Naive thymus-derived CD8-positive, alpha-beta T cell (primary cell): Measurements from ENCODE around the gene LIPT2. TPM values are rescaled to one million over a fixed set of nuclear protein-coding genes. Genes with fewer than 3 reads are reported as not detected.
A peak's percentile ranks its signal among the peaks of the same experiment; 100 is the strongest.

Experiments
- ATAC-seq, 2 donors: fragments of 150-1000 bp; cut with Tn5 transposase in 1 of 2; sonication (Bioruptor Pico), chemical (Tn5 transposase) in 1 of 2; 1 replicate in 1 of 2; 2 replicates in 1 of 2; pipeline ENCODE4 v1.10.0; 2021; ENCODE audit warnings: mild to moderate bottlenecking in 2 of 2, moderate library complexity in 2 of 2
- POLR2A ChIA-PET: fragments of 350-600 bp; sonication (Branson Sonifier 250); formaldehyde crosslinking; loops from one replicate; lab custom pipeline; 2021; ENCODE audit warnings: antibody characterized with exemption; lab: Charles Lee
- DNase-seq, 10 donors: peaks; one replicate each; pipeline versions ENCODE4 v3.0.0 to v3.0.0-alpha.2; 2020 to 2022
- H3K27ac Mint-ChIP-seq, 10 donors: one replicate each; pipeline ENCODE4 v1.8.0; 2020 to 2022; ENCODE audit warnings: mild to moderate bottlenecking in 10 of 10, mixed read lengths in 10 of 10, moderate library complexity in 4 of 10, inconsistent platforms in 1 of 10
- H3K27me3 Mint-ChIP-seq, 5 donors: one replicate each; pipeline ENCODE4 v1.8.0; 2021 to 2022; ENCODE audit warnings: mixed read lengths in 5 of 5
- H3K36me3 Mint-ChIP-seq, 3 donors: one replicate each; pipeline ENCODE4 v1.8.0; 2020 to 2022; ENCODE audit warnings: mixed read lengths in 3 of 3, mild to moderate bottlenecking in 2 of 3, inconsistent platforms in 1 of 3
- H3K4me1 Mint-ChIP-seq, 4 donors: one replicate each; pipeline ENCODE4 v1.8.0; 2021 to 2022; ENCODE audit warnings: mixed read lengths in 4 of 4
- H3K4me3 Mint-ChIP-seq, 10 donors: one replicate each; pipeline ENCODE4 v1.8.0; 2020 to 2022; ENCODE audit warnings: mild to moderate bottlenecking in 10 of 10, mixed read lengths in 10 of 10, moderate library complexity in 6 of 10, inconsistent platforms in 1 of 10
- H3K9me3 Mint-ChIP-seq, 9 donors: one replicate each; pipeline ENCODE4 v1.8.0; 2020 to 2022; ENCODE audit warnings: mixed read lengths in 9 of 9, mild to moderate bottlenecking in 3 of 9, inconsistent platforms in 1 of 9, moderate library complexity in 1 of 9
- polyA plus RNA-seq, 3 donors: library from polyadenylated mRNA; unstranded; fragments of 300-500 nt; fragmentation: Illumina TruSeq; gene quantifications; one replicate each; pipeline ENCODE4 v1.2.3, GENCODE V29; 2021
- total RNA-seq, 8 experiments: library from RNA in 2 of 8; stranded (reverse) in 2 of 8; gene quantifications; one replicate each; pipeline ENCODE4 v1.2.3 and lab custom pipeline; 2021 to 2026

LIPT2 gene
- total and polyA plus RNA-seq, 5 experiments from 2014 or later = 13.4 to 23.5 (median 17.8) TPM

- POLR2A ChIA-PET = no interaction called here
- no peak for DNase-seq
- Mint-ChIP-seq H3K4me1 (peaks cover under 1 to 7% (median 3%) of the 10 kb centered on the region in 4 donors), H3K4me3 (no peak overlapping the region), H3K27ac (no peak overlapping the region), H3K27me3 (peaks cover 12 to 28% (median 23%) of the 10 kb centered on the region in 5 donors), H3K36me3 (no peaks in the 10 kb centered on the region), H3K9me3 (peaks cover 0 to 2% (median 0%) of the 10 kb centered on the region in 9 donors)
- ATAC-seq = no peak
Observed at GRCh38 chr11:74471668-74472429, 21.7 kb downstream of the LIPT2 start.

GRCh38 chr11:74471037-74471436 is 22.5 kb downstream of the LIPT2 start:
- Mint-ChIP-seq H3K4me1 (peaks cover 4 to 13% (median 6%) of the 10 kb centered on the region in 4 donors), H3K9me3 (peaks cover 0 to 2% (median 0%) of the 10 kb centered on the region in 9 donors), H3K4me3 (no peak overlapping the region), H3K36me3 (no peaks in the 10 kb centered on the region), H3K27me3 (peaks cover 18 to 37% (median 28%) of the 10 kb centered on the region in 5 donors), H3K27ac (no peak overlapping the region)
- DNase-seq (no peak), ATAC-seq (no peak)
- POLR2A ChIA-PET = no interaction called here

- Mint-ChIP-seq H3K4me1 (peaks cover 4 to 13% (median 6%) of the 10 kb centered on the region in 4 donors), H3K36me3 (no peaks in the 10 kb centered on the region), H3K27me3 (peaks cover 23 to 42% (median 34%) of the 10 kb centered on the region in 5 donors), H3K27ac (peak overlapping the region in 1 of 10 donors; percentile 25), H3K4me3 (no peak overlapping the region), H3K9me3 (peaks cover 0 to 2% (median 0%) of the 10 kb centered on the region in 9 donors)
- POLR2A ChIA-PET = interaction anchor here (0.9 kb wide), 1 partner anchor 8 kb away, joined by 3 read pairs; no protein-coding TSS in a partner anchor
- ATAC-seq = no peak
- DNase-seq = no peak
Observed at GRCh38 chr11:74470526-74470925, 23.0 kb downstream of the LIPT2 start.

DNA sequence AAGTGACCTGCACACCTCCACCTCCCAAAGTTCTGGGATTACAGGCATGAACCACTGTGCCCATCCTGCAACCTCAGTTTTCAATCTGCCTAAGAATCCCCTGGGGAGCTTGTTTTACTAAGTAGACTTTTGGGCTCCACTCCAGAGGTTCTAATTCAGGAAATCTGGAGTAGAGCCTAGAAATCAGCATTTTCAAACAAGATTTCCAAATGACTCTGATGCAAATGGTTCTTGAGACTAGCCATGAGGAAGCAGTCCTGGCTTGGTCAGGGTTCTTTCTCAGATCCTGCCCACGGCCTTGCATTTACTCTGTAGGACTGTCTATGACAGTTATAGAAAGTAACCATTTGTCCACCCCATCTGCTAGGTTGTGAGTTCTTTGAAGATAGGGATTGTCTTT is 24.6 kb downstream of the LIPT2 start:
- Mint-ChIP-seq H3K4me3 (peak overlapping the region in 1 of 10 donors; percentile 0), H3K9me3 (peaks cover 0 to 2% (median 0%) of the 10 kb centered on the region in 9 donors), H3K36me3 (no peaks in the 10 kb centered on the region), H3K27me3 (peaks cover 30 to 55% (median 41%) of the 10 kb centered on the region in 5 donors), H3K4me1 (peaks cover 4 to 16% (median 6%) of the 10 kb centered on the region in 4 donors), H3K27ac (no peak overlapping the region)
- ATAC-seq (no peak), DNase-seq (no peak)
- POLR2A ChIA-PET = no interaction called here

DNA sequence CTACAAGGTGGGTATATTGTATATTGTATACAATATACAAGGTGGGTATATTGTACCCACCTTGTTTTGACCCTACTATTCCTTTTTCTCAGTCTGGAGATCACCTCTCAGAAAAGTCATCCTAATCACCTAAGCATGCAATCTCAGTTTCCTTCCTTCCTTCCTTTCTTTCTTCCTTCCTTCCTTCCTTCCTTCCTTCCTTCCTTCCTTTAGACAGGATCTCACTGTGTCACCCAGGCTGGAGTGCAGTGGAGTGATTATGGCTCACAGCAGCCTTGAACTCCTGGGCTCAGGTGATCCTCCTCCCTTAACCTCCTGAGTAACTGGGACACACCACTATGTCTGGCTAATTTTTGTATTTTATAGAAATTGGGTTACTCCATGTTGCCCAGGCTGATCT is 25.0 kb downstream of the LIPT2 start:
- peaks cover 0 to 2% (median 0%) of the 10 kb centered on the region in 9 donors for H3K9me3 Mint-ChIP-seq
- H3K27me3 Mint-ChIP-seq = peaks cover 31 to 55% (median 41%) of the 10 kb centered on the region in 5 donors
- no peak for ATAC-seq
- H3K4me1 Mint-ChIP-seq = peaks cover 4 to 16% (median 6%) of the 10 kb centered on the region in 4 donors
- POLR2A ChIA-PET = no interaction called here
- DNase-seq = no peak
- H3K36me3 Mint-ChIP-seq = no peaks in the 10 kb centered on the region
- no peak overlapping the region for H3K27ac Mint-ChIP-seq
- peak overlapping the region in 1 of 10 donors; percentile 0 for H3K4me3 Mint-ChIP-seq

GRCh38 chr11:74468058-74468457 is 25.5 kb downstream of the LIPT2 start:
- no peak for DNase-seq
- peaks cover 0 to 2% (median 0%) of the 10 kb centered on the region in 9 donors for H3K9me3 Mint-ChIP-seq
- H3K4me1 Mint-ChIP-seq = peaks cover 4 to 16% (median 6%) of the 10 kb centered on the region in 4 donors
- ATAC-seq = no peak
- H3K4me3 Mint-ChIP-seq = peak overlapping the region in 2 of 10 donors; percentile 43 to 55
- no peaks in the 10 kb centered on the region for H3K36me3 Mint-ChIP-seq
- POLR2A ChIA-PET = no interaction called here
- peak overlapping the region in 1 of 10 donors; percentile 17 for H3K27ac Mint-ChIP-seq
- H3K27me3 Mint-ChIP-seq = peaks cover 31 to 55% (median 43%) of the 10 kb centered on the region in 5 donors

DNA sequence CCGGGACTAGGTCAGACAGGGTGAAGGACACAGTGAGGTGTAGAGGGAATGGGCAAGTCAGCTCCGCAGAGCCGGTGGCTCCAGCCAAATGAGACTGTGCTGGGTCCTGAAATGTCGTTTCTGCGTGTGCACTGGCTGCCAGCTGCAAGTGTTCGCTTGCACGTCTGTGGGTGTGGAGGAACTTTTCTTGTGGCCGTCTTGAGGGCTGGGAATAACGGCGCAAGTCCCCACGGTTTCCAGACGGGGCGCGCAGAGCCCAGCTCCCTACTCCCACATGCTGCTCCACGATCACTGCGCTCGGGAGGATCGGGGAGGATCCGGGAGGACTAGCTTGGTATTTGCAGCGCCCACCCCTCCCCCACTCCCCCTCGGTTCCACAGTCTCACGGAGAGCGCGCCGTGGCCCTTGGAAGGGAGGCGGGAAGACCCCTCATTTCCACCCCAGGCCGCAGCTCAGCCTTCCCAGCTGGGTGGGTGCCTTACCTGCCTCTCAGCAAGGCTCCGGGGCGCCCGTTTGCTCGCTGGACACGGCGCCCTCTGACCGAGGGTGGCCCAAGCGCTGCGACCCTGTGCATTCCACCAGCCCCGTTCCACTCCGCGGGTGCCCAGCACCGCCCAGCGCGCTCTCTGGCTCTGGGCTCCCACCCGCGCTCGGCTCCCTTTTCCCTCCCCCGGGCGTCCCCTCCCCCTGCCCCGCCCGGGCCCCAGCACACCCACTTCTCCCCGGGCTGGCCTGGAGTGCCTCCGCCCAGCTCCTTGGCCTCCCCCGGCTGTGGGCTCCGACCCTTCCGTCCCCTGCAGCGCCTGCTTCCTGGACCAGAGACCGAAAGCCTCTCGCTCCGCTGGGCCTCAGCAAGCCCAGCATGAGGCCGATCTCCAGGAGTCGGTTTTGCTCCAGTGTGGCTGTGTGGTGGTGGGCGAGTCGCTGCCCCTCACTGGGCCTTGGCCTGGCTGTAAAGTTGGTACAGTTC is 26.3 kb downstream of the LIPT2 start, which contains the start of gene KCNE3:
Gene KCNE3, minus strand, starts transcription at position 634 of the 970 bp plus-strand sequence. CDS start 9,986 bp downstream, outside the sequence.
- peak within 1 kb of the TSS in 1 of 10 donors; percentile 17 for H3K27ac Mint-ChIP-seq
- H3K4me3 Mint-ChIP-seq = peak within 1 kb of the TSS in 7 of 10 donors; percentile 7 to 55 (median 29)
- no peak for ATAC-seq
- peaks cover 0 to 2% (median 0%) of the 10 kb centered on the region in 9 donors for H3K9me3 Mint-ChIP-seq
- H3K4me1 Mint-ChIP-seq = peaks cover 1 to 16% (median 6%) of the 10 kb centered on the region in 4 donors
- peaks cover 31 to 49% (median 43%) of the 10 kb centered on the region in 5 donors for H3K27me3 Mint-ChIP-seq
- POLR2A ChIA-PET = no interaction called here
- no peaks in the 10 kb centered on the region for H3K36me3 Mint-ChIP-seq
- DNase-seq = no peak

- Mint-ChIP-seq H3K27me3 (peaks cover 29 to 44% (median 39%) of the 10 kb centered on the region in 5 donors), H3K9me3 (no peaks in the 10 kb centered on the region), H3K27ac (no peak overlapping the region), H3K4me3 (no peak overlapping the region), H3K4me1 (peaks cover 1 to 16% (median 6%) of the 10 kb centered on the region in 4 donors), H3K36me3 (no peaks in the 10 kb centered on the region)
- ATAC-seq (no peak), DNase-seq (no peak)
- POLR2A ChIA-PET = no interaction called here
Observed at GRCh38 chr11:74465291-74465708, 28.2 kb downstream of the LIPT2 start.

DNA sequence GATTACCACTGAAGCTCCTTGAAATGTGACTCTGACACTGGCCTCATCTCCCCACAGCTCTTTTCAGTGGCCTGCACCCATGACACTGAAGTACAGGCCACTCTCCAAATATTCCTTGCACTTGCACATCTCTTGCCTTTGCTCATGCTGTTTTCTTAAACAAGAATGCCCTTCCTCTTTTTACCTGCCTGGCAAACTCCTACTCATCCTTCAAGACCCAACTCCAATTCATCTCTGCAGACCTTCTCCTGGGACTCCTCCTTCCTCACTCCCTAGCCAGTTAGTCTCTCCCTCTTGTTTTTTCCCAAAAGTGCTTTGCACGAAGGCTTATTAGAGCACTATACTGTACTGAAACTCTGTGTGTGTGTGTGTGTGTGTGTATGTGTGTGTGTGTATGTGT is 28.8 kb downstream of the LIPT2 start:
- ATAC-seq (no peak), DNase-seq (no peak)
- Mint-ChIP-seq H3K27ac (peak overlapping the region in 1 of 10 donors; percentile 22), H3K9me3 (no peaks in the 10 kb centered on the region), H3K4me3 (no peak overlapping the region), H3K27me3 (peaks cover 29 to 44% (median 39%) of the 10 kb centered on the region in 5 donors), H3K4me1 (peaks cover 1 to 16% (median 6%) of the 10 kb centered on the region in 4 donors), H3K36me3 (no peaks in the 10 kb centered on the region)
- POLR2A ChIA-PET = no interaction called here

DNA sequence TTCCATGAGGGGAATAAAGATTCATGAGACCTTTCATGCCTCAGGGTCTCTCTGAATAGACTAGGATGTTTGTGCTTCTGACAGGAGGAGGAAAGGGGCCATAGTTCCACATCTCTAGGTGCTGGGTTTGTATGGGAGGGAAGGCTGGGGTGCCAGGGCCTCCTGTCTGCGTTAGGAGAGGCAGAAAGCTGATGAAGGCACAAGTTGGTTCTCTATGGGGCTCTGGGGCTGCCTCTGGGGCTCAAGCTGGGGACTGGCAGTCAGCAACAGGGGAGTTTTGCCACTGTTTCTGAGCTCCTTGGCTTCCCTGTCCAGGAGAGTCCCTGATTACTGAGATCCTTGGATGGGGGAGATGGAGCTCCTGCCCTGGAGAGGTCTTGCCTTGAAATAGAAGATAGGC is 30.3 kb downstream of the LIPT2 start:
- POLR2A ChIA-PET = interaction anchor here (0.6 kb wide), 1 partner anchor 628 kb away, joined by 3 read pairs; no protein-coding TSS in a partner anchor
- no peaks in the 10 kb centered on the region for H3K9me3 Mint-ChIP-seq
- peaks cover 23 to 35% (median 33%) of the 10 kb centered on the region in 5 donors for H3K27me3 Mint-ChIP-seq
- ATAC-seq (no peak), DNase-seq (no peak)
- peak overlapping the region in 1 of 10 donors; percentile 18 for H3K27ac Mint-ChIP-seq
- no peaks in the 10 kb centered on the region for H3K36me3 Mint-ChIP-seq
- H3K4me3 Mint-ChIP-seq = no peak overlapping the region
- H3K4me1 Mint-ChIP-seq = peaks cover 0 to 14% (median 5%) of the 10 kb centered on the region in 4 donors

DNA sequence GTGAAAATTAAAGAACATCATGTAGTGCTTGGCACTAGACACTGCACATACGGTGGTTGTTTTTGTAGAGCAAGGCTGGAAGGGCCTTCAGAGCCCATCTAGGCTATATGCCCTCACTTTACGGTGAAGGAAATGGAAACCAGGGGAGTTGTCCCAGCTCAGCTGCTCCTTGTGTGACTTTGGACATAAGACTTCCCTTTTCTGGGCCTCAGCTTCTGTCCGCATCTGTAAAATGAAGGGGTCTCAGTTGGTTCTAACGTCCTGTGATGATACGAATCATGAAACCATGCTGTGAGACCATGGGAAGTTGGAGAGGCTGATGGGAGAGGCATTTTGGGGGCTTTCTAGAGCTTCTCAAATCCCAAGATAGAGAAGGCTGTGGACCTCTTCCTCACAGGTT is 30.9 kb downstream of the LIPT2 start:
- no peak for DNase-seq
- Mint-ChIP-seq H3K9me3 (no peaks in the 10 kb centered on the region), H3K36me3 (no peaks in the 10 kb centered on the region), H3K4me3 (no peak overlapping the region), H3K27ac (no peak overlapping the region), H3K4me1 (peaks cover 0 to 10% (median 5%) of the 10 kb centered on the region in 4 donors), H3K27me3 (peaks cover 17 to 30% (median 27%) of the 10 kb centered on the region in 5 donors)
- ATAC-seq = no peak
- POLR2A ChIA-PET = interaction anchor here (0.7 kb wide), 1 partner anchor 8 kb away, joined by 3 read pairs; no protein-coding TSS in a partner anchor

DNA sequence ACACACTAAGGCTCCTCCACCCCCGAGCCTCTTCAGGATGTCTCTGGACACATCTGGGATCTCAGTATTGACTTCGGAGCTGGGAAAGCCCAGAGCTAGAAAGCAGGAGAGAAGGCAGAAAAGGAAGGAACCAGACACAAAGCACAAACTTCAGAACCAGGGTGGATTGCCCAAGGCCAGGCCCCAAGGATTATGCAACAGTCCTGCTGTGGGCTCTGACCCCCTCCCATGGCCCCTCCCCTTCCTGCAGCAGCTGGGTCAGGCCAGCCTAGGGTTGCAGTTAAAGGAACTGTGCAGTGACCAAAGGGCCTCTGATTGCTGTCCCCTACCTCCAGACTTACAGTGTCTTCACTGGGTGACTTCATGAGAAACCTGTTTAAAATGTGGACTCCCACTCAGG is 31.5 kb downstream of the LIPT2 start:
- no peaks in the 10 kb centered on the region for H3K9me3 Mint-ChIP-seq
- peak overlapping the region in 1 of 10 donors; percentile 32 for H3K4me3 Mint-ChIP-seq
- no peak for ATAC-seq
- peaks cover 0 to 9% (median 5%) of the 10 kb centered on the region in 4 donors for H3K4me1 Mint-ChIP-seq
- DNase-seq = no peak
- no peak overlapping the region for H3K27ac Mint-ChIP-seq
- H3K36me3 Mint-ChIP-seq = no peaks in the 10 kb centered on the region
- peaks cover 16 to 28% (median 25%) of the 10 kb centered on the region in 5 donors for H3K27me3 Mint-ChIP-seq
- POLR2A ChIA-PET = interaction anchor here (0.7 kb wide), 1 partner anchor 8 kb away, joined by 3 read pairs; no protein-coding TSS in a partner anchor
